Activated T-helper 1 cell treated with Interleukin-2 at 50 U/mL for 16 hours (primary cell): Measurements from ENCODE around the gene AHSP.
"Not testable (repeated sequence)": the region's sequence is repeated elsewhere in the genome, so short reads cannot be mapped to it uniquely, and the experiment has no call there.

Source experiments
- DNase-seq: peaks from one replicate; pipeline ENCODE4 v3.0.0-alpha.2; 2020; ENCODE audit warnings: low read depth

Gene AHSP

DNA sequence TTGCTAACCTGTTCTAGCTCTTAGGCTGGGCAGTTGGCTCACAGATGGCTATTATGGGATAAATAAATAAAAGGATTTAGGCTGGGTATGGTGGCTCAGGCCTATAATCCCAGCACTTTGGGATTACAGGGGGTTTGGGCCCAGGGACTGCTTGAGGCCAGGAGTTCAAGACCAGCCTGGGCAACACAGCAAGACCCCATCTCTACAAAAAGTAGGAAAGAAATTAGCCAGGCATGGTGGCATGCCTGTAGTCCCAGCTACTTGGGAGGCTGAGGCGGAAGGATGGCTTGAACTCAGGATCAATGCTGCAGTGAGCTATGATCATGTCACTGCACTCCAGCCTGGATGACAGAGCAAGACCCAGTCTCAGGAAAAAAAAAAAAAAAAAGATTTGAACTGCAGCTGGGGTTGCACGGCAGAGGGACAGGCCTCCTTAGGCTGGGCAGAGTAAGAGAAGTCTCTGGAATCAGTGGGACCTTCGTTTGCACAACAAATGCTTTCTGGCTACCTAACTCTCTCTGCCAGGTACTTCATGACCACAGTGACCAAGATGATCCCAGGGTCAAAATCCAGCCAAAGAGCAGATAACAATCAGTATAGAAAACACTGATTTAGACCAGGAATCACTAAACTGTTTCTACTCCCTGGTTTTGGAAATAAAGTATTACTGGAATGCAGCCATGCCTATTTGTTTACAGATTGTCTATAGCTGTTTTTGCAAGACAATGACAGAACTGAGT lies 26.3 kb upstream of the AHSP start:
- no peak for DNase-seq

DNA sequence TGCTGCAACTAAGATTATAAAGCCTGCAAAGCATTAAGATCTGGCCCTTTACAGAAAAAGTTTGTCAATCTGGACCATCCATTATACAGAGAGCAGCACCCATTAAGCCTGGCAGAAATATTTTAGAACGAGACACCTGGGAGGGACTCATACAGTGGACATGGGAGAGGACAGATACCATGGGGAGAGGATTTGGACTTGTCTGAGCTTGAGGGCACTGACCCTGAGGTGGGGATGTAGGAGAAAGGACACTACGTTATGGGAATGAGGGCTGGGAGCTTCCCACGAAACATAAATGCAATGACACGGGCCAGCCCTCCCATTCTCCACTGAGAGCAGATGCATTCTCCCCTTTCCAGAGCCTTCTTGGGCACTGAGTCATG lies 25.7 kb upstream of the AHSP start:
- DNase-seq: no peak

DNA sequence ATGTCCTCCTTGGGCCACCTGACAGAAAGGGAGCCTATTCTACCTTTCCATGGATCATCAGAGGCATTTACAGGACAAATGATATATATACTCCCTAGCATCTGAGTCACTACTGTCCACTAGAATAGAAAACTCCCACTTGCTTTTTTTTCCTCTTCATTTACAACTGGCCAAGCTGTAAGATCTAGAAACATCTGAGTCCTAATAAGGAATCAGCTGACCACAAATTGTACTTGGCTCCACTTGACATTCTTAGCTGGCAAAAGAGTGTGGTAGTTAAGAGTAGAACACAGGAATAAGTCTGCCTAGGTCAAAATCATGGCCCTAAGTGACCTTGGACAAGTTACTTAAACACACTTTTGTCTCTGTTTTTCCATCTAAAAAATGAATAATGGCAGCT lies 24.7 kb upstream of the AHSP start:
- DNase-seq: no peak

DNA sequence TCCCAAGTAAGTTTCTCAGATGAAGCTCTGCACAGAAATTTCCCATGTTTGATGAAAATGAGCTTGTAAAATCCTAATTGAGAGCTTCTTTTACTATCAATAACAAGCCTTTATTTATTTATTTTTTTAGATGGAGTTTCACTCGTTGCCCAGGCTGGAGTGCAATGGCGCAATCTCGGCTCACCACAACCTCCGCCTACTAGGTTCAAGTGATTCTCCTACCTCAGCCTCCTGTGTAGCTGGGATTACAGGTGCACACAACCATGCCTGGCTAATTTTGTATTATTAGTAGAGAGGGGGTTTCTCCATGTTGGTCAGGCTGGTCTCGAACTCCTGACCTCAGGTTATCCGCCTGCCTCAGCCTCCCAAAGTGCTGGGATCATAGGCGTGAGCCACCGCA lies 24.1 kb upstream of the AHSP start:
- DNase-seq: not testable (repeated sequence)

DNA sequence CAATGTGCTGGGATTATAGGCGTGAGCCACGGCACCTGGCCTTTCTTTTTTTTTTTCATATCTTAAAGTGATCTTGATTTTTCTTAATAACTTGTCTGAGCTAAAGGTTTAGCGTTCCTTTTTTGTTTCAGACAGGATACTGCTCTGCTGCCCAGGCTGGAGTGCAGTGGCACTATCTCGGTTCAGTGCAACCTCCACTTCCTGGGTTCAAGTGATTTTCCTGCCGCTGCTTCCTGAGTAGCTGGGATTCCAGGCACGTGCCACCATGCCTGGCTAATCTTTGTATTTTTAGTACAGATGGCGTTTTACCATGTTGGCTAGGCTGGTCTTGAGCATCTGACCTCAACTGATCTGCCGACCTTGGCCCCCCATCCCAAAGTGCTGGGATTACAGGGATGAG lies 23.5 kb upstream of the AHSP start:
- DNase-seq: no peak

DNA sequence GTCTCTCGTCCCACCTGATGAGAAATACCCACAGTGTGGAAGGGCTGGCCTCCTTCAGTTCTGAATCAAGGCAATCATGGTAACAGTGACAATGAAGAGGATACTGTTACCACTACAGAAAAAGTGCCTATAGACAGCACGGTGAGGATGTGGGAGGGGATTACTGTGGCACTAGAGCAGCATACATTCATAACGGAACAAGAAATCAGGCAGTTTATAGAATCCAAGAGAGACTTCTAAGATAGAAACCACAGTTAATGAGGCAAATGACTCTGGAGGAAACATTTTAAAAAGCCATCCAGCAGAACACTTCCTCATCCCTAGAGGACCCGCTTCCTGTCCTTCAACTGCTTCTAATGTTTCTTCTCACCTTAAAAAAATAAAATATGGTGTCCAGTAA lies 22.2 kb upstream of the AHSP start:
- no peak for DNase-seq

DNA sequence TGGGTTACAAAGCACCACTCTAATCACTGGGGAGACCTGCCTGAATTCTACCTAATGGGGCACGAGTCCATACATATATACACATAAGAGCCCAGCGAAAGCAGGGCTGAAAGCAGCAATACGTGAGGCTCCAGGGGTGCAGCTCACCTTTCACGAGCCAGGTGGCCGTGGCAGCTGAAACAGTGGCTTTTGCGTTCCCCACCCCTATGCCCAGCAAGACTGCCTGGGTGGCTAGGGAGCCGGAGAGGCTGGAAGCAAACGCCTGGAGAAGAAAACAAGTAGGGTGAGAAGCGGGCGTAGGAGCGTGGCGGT lies 20.1 kb upstream of the AHSP start:
- DNase-seq: no peak

DNA sequence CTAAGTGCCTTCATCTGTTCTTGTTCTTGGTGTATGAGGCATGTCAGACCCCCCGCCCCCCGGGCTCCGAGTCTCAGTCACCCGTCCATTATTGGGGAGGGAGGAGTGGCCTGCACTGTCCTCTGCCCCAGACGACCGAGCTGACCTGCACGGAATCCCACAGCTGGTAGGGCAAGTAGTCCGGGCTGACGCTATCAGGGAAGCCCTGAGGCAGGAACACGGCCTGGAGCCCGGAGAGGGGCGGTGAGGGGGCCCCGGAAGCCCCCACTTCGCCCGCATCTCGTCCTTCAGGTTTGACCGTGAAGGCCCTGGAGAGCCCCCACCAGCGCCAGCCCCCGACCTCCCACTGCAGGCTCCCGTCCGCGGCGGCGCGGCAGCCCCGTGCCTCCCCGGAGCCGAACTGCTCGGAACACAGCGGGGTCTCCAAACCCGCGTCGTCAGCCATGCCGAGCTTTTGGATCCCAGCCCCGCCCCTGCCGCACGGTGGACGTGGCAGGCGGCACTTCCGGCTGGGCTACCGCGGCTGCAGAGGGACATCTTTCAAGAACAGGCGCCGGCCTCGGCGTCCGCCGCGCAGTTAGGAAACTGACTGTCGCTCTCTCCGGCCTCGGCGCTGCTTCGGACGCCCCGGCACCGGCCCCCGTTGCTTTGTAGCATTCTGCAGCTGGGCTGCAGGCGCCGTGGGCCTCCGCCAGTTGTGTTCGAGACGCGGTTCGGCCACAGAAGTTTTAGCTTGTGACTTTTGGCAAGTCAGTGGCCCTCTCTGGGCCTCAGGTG lies 19.6 kb upstream of the AHSP start, which contains the start of gene RUSF1:
Gene RUSF1 (minus strand): TSS at position 463 of the 777 bp plus-strand sequence. CDS start 18 bp downstream, at position 445.
- peak; percentile 72 for DNase-seq

DNA sequence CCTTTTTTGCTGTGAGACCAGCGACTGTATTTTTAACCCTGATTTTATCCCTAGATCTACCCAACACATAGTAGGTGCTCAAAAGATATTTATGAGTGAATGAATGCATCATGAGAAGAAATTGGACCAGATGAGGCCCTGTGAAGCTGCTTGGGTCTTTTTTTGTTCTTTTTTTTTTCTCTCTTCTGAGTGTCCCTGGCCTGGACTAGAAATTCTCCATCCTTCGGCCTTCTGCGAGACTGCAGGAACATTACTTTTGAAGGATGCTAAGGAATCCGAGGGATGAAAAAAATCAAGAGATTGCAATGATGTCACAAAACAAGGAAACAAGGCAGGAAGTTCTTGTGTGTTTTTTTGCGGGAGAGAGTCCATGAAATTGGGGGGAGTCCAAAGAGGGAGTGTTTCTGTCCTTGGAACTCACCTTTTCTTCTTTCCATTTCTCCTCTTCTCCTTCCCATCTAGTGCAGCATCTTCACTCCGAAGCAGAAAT lies 18.9 kb upstream of the AHSP start:
- DNase-seq: no peak

DNA sequence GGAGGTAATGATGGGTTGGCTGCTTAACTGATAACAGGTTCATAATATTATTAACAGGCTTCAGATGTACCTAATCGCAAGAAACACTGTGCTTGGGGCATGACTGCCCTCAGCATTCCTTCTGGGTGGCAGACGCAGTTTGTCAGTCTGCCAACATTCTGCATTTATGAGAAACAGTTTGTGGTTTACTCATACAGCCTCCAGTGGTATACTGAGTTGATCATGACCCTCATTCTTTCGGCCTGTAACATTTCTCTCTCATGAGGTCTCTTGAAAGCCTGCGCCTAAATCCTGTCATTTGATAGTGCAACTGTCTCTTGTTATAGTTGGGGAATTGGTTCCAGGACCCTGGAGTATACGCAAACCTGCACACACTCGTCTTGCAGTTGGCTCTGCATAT lies 14.6 kb upstream of the AHSP start:
- DNase-seq: no peak

DNA sequence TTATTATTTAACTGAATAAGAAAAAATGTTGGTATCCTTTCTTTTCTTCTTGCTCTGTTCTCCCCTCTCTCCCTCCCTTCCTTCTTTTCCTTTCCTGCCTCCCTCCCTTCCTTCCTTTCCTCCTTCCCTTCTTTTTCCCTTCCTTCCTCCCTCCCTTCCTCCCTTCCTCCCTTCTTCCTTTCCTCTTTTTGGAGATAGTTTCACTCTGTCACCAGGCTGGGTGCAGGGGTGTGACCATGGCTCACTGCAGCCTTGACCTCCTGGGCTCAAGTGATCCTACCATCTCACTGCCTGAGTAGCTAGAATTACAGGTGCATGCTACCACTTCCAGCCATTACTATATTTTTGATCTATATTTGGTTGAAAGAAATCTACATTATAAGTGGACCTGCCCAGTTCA lies 13.8 kb upstream of the AHSP start:
- DNase-seq: no peak

DNA sequence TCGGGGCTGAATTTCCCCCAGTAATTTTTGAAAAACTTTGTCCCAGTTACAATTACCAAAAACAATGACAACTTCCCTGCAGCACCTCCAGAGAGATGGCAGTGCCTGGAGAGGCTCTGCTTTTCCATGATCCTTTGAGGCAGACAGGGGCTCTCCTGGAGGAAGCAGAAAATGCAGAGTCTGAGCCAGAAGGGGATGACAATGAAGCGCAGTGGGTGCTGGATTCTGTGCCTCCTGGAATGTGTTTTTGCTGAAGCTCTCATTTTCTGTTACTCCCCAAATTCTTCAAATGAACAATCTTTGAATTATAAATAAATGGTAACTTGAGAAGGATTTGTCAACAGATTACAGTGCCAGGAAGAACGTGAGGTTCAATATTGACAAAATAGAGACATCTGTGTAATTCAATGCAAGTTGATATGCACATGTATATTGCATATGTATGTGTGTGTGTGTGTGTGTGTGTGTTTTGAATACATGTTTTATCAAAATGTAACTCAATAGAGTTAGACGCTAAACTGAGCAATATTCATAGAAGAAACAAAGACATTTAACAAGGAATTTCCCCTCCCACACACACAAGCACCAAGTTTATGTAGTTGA lies 9.8 kb upstream of the AHSP start:
- DNase-seq: no peak

DNA sequence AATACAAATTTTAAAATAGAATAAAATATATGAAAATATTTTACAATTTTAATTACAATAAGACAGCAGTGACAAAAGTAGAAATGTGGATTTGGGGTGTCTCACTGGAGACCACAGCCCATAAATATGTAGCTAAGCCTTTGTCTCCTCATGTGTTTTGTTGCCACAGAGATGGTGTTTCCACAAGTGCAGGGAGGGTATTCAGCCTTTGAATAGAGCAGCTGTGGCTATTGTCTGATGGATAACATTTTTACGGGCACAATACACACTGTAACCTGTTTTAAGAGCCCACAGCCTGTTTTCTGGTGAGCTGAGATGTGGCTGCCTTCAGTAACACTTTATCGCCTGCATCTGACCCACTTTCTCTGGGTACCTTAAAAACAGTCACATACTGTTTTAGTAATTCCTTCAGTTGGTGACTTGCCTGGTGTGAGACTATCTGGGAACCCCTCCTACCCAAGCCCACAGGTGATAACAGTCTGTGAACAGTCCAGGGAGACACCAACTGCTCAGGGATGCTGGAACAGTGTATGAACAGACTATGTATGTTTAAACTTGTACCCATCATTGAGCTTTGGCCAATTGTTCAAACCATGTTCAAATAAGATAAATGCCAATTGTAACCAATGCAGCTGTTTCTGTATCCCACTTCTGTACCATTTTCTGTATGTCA lies 7.8 kb upstream of the AHSP start:
- DNase-seq: no peak

DNA sequence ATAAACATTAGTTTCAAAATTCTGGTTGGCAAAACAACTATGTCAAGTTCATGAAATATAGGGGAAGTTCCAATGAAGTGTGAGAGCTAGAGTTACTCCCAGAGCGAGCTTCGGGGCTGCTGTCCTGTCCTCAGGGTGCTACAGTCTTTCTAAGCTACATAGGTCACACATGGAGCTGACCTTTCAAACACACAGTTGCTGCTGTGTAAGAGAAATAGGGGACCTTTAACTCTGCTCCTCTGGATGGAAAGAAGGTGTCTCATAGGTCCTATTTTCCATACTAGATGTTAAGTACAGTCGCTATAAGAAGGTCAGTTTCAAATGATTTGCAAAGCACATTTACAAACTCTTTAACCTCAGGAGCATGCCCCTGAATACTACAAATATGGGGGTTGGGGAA lies 6.3 kb upstream of the AHSP start:
- DNase-seq: no peak

DNA sequence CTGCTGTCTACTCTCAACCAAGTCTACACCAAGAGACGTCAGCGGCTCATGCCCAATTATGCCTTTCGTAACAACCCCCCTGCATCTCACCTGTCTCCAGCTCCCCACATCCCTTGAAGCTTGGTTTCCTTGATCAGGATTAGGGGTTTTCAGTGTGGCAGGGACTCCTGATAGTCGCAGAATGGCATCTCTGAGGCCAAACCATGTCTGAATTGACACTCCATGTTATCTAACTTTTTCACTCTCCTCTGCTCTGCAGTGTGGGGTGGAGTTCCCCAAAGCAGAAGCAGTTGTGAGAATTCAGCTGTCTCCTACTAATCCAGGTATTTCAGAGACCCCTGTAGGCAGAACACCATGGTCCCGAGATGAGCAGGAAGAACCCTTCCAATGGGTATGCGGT lies 5.6 kb upstream of the AHSP start:
- no peak for DNase-seq

DNA sequence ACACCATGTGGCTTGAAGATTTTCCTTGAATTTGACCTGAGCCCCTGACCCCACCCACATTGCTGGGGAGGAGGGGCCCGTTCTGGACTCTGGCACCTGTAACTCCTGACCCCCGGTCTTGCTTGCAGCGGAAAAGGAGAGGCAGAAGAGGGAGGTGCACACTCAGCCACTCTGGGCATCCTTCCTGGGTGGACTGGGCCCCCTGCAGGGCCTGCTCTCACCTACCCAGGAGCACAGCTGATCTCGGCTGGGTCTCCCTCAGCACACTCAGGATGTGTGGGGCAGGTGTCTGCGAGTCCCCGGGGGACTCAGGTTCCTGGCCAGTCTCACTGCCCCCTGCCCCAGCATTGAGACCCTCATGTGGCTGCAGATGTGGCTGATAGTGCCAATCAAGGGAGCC lies 3.9 kb upstream of the AHSP start:
- not testable (repeated sequence) for DNase-seq

DNA sequence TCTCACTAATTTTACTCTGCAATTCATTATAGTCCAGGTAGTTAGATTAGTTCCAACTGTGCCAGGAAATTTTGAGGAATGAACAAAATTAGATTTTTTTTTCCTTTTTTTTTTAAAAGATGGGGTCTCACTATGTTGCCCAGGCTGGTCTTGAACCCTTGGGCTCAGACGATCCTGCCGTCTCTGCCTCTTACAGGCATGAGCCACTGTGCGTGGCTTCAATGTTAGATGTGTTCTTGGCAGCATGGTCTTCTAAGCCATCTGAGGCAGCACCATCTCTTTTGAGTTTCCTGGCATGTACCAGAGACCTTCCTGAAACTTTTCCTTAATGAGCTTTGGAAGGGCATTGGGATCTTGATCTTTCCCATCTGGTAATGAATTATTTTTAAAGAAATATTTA lies 2.6 kb upstream of the AHSP start:
- DNase-seq: no peak

DNA sequence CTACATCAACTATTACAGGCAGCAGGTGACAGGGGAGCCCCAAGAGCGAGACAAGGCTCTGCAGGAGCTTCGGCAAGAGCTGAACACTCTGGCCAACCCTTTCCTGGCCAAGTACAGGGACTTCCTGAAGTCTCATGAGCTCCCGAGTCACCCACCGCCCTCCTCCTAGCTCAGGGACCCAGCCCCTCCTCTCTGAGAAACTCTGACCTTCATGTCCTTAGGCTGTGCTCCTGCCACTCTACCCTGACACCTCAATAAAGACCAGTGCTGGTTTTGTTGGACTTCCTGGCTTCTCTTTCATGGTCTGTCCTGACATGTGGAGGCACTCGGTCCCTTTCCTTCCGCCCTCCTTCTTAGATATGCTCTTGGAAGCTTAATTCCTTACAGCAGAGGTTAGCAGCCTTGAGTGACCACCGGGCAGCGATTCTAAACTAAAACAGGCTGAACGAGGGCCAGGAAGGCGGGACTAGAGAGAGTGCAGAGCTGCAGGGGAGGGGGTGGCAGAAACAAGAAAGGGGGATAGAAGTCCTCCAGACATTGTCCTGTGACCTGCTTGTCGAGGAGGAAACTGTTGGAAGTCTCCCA lies 915 bp downstream of the AHSP start:
- no peak for DNase-seq

DNA sequence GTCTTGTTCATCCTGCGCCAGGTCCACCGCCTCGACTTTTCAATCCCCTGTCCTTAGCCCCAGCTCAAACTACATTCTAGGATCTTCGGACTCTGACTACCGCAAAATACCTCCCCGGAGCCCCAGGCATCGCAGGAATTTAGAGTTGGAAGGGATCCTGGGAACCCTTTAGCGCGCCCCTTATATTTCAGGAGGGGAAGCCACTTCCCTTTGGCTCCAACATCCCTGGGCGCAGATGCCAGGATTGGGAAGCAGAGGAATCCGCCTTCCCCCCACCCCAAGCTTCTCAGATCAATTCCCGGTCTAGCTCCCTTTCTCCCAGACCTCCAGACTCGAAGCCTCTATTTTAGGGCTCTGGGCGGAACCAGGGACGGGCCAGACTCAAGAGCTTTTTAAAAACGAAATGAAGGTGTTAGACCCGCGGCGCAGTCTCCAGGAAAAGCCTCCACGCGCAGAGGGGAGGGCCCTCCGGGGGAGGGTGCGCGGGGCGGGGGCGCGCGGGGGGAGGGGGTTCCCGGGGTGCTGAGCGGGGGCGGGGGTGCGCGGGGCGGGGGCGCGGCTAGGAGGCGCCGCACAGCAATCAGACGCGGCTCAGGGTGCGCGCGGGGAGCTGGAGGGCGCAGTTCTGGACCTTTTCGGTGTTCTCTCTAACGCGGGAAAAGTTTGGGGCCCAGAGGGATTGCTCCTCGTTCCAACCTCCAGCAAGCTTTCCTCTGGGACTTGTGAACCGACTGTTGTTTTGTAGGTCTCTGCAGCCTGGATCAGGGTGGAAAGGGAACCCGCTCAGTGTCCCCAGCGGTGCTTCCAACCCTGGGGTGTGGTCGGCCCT lies 1.6 kb downstream of the AHSP start:
- no peak for DNase-seq

DNA sequence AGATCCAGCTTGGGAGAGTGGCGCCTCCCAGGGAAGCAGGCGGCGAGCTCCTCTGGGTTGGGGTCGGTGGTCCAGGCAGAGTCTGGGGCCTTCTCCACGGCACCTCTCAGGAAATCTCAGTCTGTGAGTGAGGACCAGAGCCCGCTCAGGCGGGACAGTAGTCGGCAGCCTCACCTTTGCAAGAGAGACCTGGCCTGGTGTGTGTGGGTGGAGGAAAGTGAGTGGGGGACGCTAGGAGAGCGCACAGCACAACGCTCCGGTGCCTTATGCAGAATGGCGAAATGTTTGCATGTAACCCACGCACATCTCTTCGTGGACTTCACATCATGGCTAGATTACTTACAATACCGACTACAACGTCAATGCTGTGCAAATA lies 2.2 kb downstream of the AHSP start:
- no peak for DNase-seq

DNA sequence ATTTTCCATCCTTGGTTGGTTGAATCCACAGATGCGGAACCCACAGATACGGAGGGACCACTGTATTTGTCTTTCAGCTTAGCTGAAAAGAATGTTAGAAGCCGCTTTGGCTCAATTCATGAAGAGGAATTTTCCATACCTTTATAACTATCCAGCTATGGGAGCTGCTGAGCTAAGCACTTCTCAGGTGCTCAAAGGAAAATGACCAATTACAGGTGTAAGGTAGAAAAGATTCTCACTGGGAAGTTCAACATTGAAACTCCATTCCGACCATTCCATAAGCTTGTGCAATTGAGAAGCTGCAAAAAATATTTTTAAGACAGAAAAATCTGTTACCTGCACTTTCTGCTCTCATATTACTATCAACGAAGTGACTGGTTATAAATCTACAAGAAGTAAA lies 2.7 kb downstream of the AHSP start:
- DNase-seq: no peak

DNA sequence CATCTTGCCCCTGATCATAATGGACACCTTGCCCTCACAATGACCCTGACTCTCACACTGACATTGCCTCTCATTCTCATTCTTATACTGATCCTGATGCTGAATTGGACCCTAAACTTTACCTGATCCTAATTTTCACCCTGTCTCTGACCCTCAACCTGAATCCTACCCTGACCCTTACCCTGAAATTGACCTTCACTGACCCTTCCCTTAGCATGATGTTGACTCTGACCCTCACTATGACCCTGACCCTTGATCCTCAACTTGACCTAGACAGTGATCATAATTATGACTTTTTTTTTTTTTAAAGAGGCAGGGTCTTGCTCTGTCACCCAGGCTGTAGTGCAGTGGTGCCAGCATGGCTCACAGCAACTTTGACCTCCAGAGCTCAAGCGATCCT lies 3.4 kb downstream of the AHSP start:
- no peak for DNase-seq
